SKM-1 (cell line): ENCODE results near the gene PHLDA3.
"Not testable (repeated sequence)": the region's sequence is repeated elsewhere in the genome, so short reads cannot be mapped to it uniquely, and the experiment has no call there.

Experiments used
- DNase-seq: peaks from one replicate; lab custom pipeline; 2025; ENCODE audit not compliant: unreplicated experiment; lab: John Stamatoyannopoulos, UW

Gene PHLDA3

GRCh38 chr1:201503397-201504176, 34.6 kb upstream of the PHLDA3 start:
- DNase-seq, result no peak

DNA sequence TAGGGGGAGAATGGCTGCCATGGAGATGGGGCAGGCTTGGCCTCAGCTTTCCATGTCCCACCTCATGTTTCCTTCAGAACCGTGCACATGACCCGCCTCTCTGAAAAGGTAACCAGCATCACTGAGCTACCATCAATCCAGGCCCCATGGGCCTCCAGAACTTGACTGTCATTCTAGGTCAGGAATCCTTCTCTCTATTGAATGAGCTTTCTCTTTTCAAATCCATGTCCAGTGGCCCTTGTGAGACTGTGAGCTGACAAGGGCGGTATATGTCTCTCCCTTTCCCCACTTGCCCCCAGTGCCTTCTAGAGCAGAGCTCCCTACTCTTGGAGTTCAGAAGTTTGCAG, 33.5 kb upstream of the PHLDA3 start:
- no peak for DNase-seq

- DNase-seq, result no peak
These were observed 33.0 kb upstream of the PHLDA3 start for GRCh38 chr1:201501812-201502510.

DNA sequence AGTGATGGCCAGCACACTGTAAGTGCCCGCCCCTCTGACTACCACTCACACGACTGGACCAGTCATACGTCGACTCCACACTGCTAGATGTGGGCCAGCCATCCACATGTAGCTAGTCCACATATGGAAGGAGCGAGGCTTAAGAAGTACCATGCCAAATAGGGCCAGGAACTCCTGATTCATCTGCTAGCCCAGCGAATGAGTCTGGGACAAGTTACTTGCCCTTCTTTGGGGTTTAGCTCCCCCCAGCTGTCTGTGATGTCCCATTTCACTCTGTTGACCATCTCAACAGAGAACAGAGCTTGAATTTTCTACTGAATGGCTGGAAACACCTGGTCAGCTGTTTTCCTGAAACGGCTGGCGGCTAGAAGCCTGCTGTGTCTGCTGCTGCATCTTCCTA, 32.2 kb upstream of the PHLDA3 start:
- no peak for DNase-seq

- DNase-seq, result no peak
These were observed 31.7 kb upstream of the PHLDA3 start for GRCh38 chr1:201500670-201501120.

- DNase-seq, result no peak
These were observed 31.0 kb upstream of the PHLDA3 start for GRCh38 chr1:201499795-201500669.

DNA sequence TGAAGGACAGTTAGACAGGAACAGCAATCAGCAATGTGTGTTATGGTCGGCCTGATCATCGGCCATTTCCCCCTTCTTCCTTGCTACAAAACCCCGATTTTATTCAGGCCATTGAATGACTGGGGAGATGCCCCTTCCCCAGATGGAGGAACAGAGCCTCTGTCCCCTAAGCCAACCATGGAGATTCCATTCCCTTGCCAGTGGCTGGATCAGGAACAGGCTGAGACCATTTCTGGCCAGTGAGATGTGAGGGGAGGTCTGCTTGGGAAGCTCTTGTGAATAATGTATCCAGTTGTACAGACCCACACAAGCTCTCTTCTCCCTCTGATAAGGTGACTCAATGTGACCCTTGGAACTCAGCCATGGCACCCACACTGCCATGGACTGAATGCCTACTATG, 30.2 kb upstream of the PHLDA3 start:
- DNase-seq, result no peak

- no peak for DNase-seq
These were observed 29.6 kb upstream of the PHLDA3 start for GRCh38 chr1:201498621-201499020.

DNA sequence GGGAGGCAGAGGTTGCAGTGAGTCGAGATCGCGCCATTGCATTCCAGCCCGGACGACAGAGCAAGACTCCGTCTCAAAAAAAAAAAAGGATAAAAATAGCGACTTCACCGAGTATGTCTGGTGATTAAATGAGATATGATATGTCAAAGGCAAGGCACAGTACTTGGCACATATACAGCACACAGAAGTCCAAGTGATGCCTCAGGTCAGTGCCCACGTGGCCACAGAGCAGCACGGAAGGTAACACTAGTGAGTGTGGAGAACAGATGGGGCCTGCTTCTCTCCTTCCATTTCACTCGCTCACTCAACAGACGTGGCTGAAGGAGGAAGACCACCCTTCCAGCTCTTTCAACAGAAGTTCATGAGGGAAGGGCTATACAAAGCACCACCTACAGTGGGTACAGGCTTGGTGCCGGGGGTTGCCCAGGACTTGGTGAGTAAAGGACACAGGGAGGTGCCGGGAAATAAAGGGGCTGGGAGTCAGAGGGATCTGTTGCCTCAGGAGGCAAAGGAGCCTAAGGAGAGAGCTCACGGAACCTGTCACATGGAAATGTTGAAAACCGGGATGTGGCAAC, 29.0 kb upstream of the PHLDA3 start:
- DNase-seq, result no peak

DNA sequence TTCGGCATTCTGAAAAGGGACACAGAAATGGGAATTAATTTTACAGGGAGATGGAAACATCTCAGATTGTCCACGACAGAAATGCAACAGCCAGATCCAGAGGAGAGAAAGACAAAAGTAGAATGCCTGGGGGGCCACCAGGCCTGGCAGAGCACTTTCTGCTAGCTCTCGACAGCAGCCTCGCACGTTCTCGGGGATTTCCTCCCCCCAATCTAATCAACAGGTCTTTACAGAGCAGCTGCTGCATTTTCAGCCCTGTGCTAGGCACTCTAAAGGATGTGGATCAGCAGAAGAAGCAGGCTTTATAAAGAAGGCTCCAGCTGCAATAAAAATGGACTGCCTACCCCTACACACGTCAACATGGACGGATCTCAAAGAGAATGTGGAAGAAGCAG, 27.3 kb upstream of the PHLDA3 start:
- no peak for DNase-seq

DNA sequence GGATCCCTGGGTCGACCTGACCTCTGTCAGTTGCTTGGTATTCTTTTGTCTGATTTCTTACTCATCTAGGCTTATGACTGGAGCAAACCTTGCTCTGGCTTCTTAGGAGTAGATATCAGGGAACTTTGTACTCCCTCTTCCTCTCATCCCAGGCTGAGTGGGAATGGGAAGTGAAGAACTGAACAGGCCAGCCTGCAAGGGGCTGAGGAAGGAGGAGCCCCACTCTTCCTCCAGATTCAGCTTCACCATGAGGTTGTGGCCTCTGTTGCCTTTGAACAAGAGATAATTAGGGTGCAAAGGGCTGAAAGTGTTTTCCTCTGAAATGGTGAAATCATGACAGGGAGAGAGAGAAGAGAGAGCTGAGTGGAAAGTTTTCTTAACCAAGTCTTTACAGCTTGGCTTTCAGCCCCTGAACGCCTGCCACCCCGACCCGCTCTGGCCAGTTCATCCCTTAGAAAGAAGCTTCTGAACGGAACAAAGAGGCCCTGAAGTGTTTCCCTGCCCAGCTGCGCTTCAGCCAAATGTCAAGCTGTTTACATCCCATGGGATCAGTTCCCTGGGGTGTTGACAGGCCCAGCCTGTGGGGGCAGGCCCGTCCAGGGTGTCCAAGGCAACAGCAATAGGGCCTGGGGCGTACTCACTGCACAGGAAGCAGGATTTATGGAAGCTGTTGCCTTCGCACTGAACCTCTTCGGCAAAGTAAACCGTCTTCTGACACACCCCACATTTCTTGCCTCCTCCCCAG, 26.7 kb upstream of the PHLDA3 start:
- DNase-seq, result no peak

DNA sequence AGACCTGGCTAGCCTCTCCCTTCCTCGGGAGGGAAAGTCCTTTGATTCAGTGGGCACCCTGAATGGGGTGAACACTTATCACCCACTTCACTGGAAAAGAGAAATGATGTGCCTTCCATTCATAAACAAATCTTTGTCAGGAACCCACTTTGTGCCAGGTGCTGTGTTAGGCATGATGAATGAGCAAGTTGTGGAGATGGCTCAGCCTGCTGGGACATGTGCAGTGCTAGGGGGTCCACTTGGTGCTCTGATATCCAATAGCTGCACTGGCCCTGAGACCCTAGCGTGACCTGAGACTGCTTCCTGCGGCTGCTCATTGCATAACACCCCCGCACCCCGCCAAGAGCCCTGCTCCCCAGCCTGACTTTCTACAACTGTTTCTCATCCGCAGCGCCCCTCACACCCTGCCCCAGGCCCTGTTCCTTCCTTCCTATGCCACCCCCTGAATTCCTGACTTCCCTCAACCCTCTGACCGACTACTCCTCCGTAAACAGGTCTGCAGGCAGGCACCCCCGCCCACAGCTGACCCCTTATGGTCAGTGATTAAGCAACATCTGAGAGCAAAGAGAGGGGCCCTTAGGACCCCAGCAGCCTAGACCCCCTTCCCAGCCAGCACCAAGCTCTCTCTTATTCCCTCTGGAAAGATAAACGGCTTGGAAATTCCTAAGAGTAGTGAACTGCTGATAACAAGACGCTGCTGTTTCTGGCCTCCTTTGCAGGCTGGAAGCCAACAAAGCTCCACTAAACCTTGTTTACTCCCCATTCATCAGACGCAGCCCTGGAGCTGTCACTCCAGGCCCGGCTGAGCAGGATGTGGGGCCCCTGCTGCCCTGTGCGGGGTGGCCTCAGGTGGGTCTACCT, 25.0 kb upstream of the PHLDA3 start:
- no peak for DNase-seq

GRCh38 chr1:201493026-201493656, 24.2 kb upstream of the PHLDA3 start:
- DNase-seq, result not testable (repeated sequence)

DNA sequence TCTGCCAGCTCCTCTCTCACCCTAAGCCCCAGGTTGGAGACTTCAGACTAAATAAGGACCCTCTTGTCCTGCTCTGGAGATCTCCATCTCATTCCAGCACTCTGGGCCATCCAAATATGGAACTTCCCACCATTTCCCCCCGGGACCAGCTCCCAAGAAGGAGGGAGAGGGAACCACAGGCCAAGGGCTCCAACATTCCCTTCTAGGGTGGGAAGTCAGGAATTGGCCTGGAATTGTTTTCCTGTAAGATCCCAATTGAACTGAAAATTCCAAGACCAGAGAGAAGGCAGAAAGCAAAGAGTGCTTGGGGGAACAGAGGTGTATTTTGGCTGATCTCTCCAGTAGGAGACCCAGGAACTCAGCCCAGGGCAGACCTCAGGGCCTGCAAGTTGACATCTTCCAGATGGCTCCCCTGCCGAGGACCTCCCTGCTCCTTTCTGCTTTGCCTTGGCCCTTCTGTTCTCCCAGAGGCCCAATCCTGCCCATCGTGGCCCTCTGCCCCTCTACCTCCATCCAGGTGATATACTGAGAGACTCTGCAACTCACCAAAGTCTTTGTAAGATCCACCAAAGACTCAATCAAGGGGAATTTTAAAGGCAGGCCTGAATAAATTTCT, 23.0 kb upstream of the PHLDA3 start:
- no peak for DNase-seq

- no peak for DNase-seq
These were observed 21.7 kb upstream of the PHLDA3 start for GRCh38 chr1:201490708-201491131.

- DNase-seq, result peak; percentile 46
These were observed 20.8 kb upstream of the PHLDA3 start for GRCh38 chr1:201489643-201490261.

GRCh38 chr1:201488830-201489589, 20.0 kb upstream of the PHLDA3 start:
- no peak for DNase-seq

DNA sequence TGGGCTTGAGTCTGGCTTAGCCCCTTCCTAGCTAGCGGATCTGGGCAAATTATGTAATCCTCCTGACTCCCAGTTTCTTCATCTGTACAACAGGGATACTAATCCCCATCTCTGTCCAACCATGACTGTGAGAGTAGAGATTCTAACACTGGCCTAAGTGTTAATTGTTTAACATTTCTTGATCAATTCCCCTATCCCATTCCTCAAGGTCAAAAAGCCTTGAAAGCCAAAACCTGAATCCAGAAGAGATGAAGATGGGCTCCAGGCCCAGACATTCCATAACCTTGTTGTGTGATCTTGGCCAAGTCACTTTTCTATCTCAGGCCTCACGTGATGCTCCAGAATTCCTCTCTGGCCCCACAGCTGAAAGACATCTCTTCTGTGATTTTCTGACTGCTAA, 18.8 kb upstream of the PHLDA3 start:
- DNase-seq, result no peak
